ENCODE data around the gene CDK5RAP3. TPM values are rescaled to one million over a fixed set of nuclear protein-coding genes. Genes with fewer than 3 reads are reported as not detected.

The CDK5RAP3 gene
- total RNA-seq, 1 donor from 2014 or later: 62.8 TPM

- no peak overlapping the region for H3K4me2 ChIP-seq (ENCODE audit: low read length)
- H3K4me1 ChIP-seq (ENCODE audit: insufficient read depth, low read length): peaks cover 26% of the 10 kb centered on the region
- FAIRE-seq (no peak), DNase-seq (ENCODE audit: low read depth) (no peak)
- H3K9me3 ChIP-seq (ENCODE audit: insufficient read depth, low read depth, low read length): no peaks in the 10 kb centered on the region
- H3K9ac ChIP-seq (ENCODE audit: low read length): peak overlapping the region; percentile 13
- H3K27ac ChIP-seq (ENCODE audit: low read depth, low read length): peak overlapping the region; percentile 39
- Mint-ChIP-seq H3K27me3 (ENCODE audit: low read depth, unreplicated experiment) (peaks cover 5% of the 10 kb centered on the region), H3K4me1 (ENCODE audit: low read depth, unreplicated experiment) (peaks cover 15% of the 10 kb centered on the region), H3K4me3 (ENCODE audit: unreplicated experiment) (no peak overlapping the region), H3K36me3 (ENCODE audit: low read depth, unreplicated experiment) (peaks cover 4% of the 10 kb centered on the region), H3K27ac (ENCODE audit: unreplicated experiment) (no peak overlapping the region), H3K9me3 (ENCODE audit: unreplicated experiment) (no peaks in the 10 kb centered on the region)
- no peak overlapping the region for H3K4me3 ChIP-seq (ENCODE audit: insufficient read depth, low read depth, low read length)
- no peak overlapping the region for H2AFZ ChIP-seq (ENCODE audit: low read depth, low read length)
- H3K79me2 ChIP-seq (ENCODE audit: insufficient read depth, low read length): peaks cover 6% of the 10 kb centered on the region
- no peaks in the 10 kb centered on the region for H3K27me3 ChIP-seq (ENCODE audit: insufficient read depth, low read length)
- no peaks in the 10 kb centered on the region for H4K20me1 ChIP-seq (ENCODE audit: insufficient read depth, low read length)
- TF ChIP-seq EZH2 (IDR thresholded peaks at IDR 0.05; ENCODE audit: insufficient read depth, low read length) (no peak), CTCF (IDR thresholded peaks at IDR 0.05; ENCODE audit: insufficient read depth, low read depth, low read length) (no peak)
- H3K36me3 ChIP-seq (ENCODE audit: insufficient read depth, low read length): no peaks in the 10 kb centered on the region
Observed at GRCh38 chr17:47945529-47946508, 25.1 kb upstream of the CDK5RAP3 start.

GRCh38 chr17:47946516-47946915 lies 24.4 kb upstream of the CDK5RAP3 start:
- H3K4me2 ChIP-seq (ENCODE audit: low read length): no peak overlapping the region
- no peak for DNase-seq (ENCODE audit: low read depth)
- no peak overlapping the region for H3K27ac ChIP-seq (ENCODE audit: low read depth, low read length)
- no peaks in the 10 kb centered on the region for H3K36me3 ChIP-seq (ENCODE audit: insufficient read depth, low read length)
- H3K4me1 Mint-ChIP-seq (ENCODE audit: low read depth, unreplicated experiment): peaks cover 10% of the 10 kb centered on the region
- H3K9me3 Mint-ChIP-seq (ENCODE audit: unreplicated experiment): no peaks in the 10 kb centered on the region
- H3K36me3 Mint-ChIP-seq (ENCODE audit: low read depth, unreplicated experiment): peaks cover 4% of the 10 kb centered on the region
- H2AFZ ChIP-seq (ENCODE audit: low read depth, low read length): no peak overlapping the region
- no peaks in the 10 kb centered on the region for H3K27me3 ChIP-seq (ENCODE audit: insufficient read depth, low read length)
- H3K4me3 ChIP-seq (ENCODE audit: insufficient read depth, low read depth, low read length): no peak overlapping the region
- no peak overlapping the region for H3K4me3 Mint-ChIP-seq (ENCODE audit: unreplicated experiment)
- H4K20me1 ChIP-seq (ENCODE audit: insufficient read depth, low read length): no peaks in the 10 kb centered on the region
- H3K9me3 ChIP-seq (ENCODE audit: insufficient read depth, low read depth, low read length): no peaks in the 10 kb centered on the region
- peaks cover 22% of the 10 kb centered on the region for H3K4me1 ChIP-seq (ENCODE audit: insufficient read depth, low read length)
- no peak overlapping the region for H3K27ac Mint-ChIP-seq (ENCODE audit: unreplicated experiment)
- FAIRE-seq: no peak
- H3K79me2 ChIP-seq (ENCODE audit: insufficient read depth, low read length): peaks cover 6% of the 10 kb centered on the region
- no peaks in the 10 kb centered on the region for H3K27me3 Mint-ChIP-seq (ENCODE audit: low read depth, unreplicated experiment)
- TF ChIP-seq CTCF (IDR thresholded peaks at IDR 0.05; ENCODE audit: insufficient read depth, low read depth, low read length) (no peak), EZH2 (IDR thresholded peaks at IDR 0.05; ENCODE audit: insufficient read depth, low read length) (no peak)
- no peak overlapping the region for H3K9ac ChIP-seq (ENCODE audit: low read length)
